HepG2 (cell line): ENCODE data around the gene SGK1. TPM values are rescaled to one million over a fixed set of nuclear protein-coding genes. Genes with fewer than 3 reads are reported as not detected.
A peak's percentile ranks its signal among the peaks of the same experiment; 100 is the strongest.

Experiments
- ARNTL ChIP-seq: sonication (generic); formaldehyde crosslinking; IDR thresholded peaks from 2 replicates; pipeline ENCODE4 v1.4.0; 2020; ENCODE audit warnings: mild to moderate bottlenecking, missing genetic modification reagents
- CREM ChIP-seq, 2 experiments: sonication (generic) in 1 of 2; formaldehyde crosslinking in 1 of 2; IDR thresholded peaks; 2 replicates each; pipeline versions ENCODE4 v1.4.0 to v1.6.1; 2016 to 2020; ENCODE audit warnings: antibody characterized with exemption in 1 of 2, mild to moderate bottlenecking in 1 of 2, missing genetic modification reagents in 1 of 2
- HMG20A ChIP-seq: IDR thresholded peaks from 2 replicates; pipeline ENCODE4 v1.6.1; 2016; ENCODE audit warnings: borderline replicate concordance
- HOXA9 ChIP-seq: sonication (generic); formaldehyde crosslinking; IDR thresholded peaks from 2 replicates; pipeline ENCODE4 v1.8.1; 2022; ENCODE audit warnings: missing genetic modification reagents, mild to moderate bottlenecking, moderate library complexity, borderline replicate concordance
- KAT7 ChIP-seq: IDR thresholded peaks from 2 replicates; pipeline ENCODE4 v1.6.1; 2018; ENCODE audit warnings: borderline replicate concordance, missing compliant biosample characterization
- KLF11 ChIP-seq: IDR thresholded peaks from 2 replicates; pipeline ENCODE4 v1.6.1; 2016; ENCODE audit warnings: missing compliant biosample characterization
- KLF16 ChIP-seq, 2 experiments: sonication (generic) in 1 of 2; formaldehyde crosslinking in 1 of 2; IDR thresholded peaks; 2 replicates each; pipeline versions ENCODE4 v1.6.1 to v1.8.0; 2016 to 2023; ENCODE audit warnings: missing genetic modification reagents in 2 of 2, missing compliant biosample characterization in 1 of 2
- MLXIP ChIP-seq: sonication (generic); formaldehyde crosslinking; IDR thresholded peaks from 2 replicates; pipeline ENCODE4 v1.9.0; 2021; ENCODE audit warnings: missing genetic modification reagents, borderline replicate concordance
- SIX4 ChIP-seq: sonication (generic); formaldehyde crosslinking; IDR thresholded peaks from 2 replicates; pipeline ENCODE4 v1.4.0; 2020; ENCODE audit warnings: missing genetic modification reagents
- ZFX ChIP-seq: sonication (generic); formaldehyde crosslinking; IDR thresholded peaks from 2 replicates; pipeline ENCODE4 v1.4.0; 2020; ENCODE audit warnings: mild to moderate bottlenecking, low read depth, missing genetic modification reagents, moderate library complexity
- ZNF274 ChIP-seq: sonication (generic); formaldehyde crosslinking; IDR thresholded peaks from 2 replicates; pipeline ENCODE4 v1.5.1; 2020; ENCODE audit warnings: mild to moderate bottlenecking, missing genetic modification reagents
- ZNF292 ChIP-seq: sonication (generic); formaldehyde crosslinking; IDR thresholded peaks from 2 replicates; pipeline ENCODE4 v1.8.1; 2022; ENCODE audit warnings: mild to moderate bottlenecking, low read depth, missing genetic modification reagents, borderline replicate concordance
- ZNF354B ChIP-seq: sonication (generic); formaldehyde crosslinking; IDR thresholded peaks from 2 replicates; pipeline ENCODE4 v1.8.0; 2022; ENCODE audit warnings: mild to moderate bottlenecking, missing genetic modification reagents
- ZNF430 ChIP-seq: sonication (generic); formaldehyde crosslinking; IDR thresholded peaks from 2 replicates; pipeline ENCODE4 v1.9.0; 2021; ENCODE audit warnings: mild to moderate bottlenecking, missing genetic modification reagents
- ZNF746 ChIP-seq: sonication (generic); formaldehyde crosslinking; IDR thresholded peaks from 2 replicates; pipeline ENCODE4 v1.8.0; 2022; ENCODE audit warnings: mild to moderate bottlenecking, missing genetic modification reagents
- ZNF775 ChIP-seq: sonication (generic); formaldehyde crosslinking; IDR thresholded peaks from 2 replicates; pipeline ENCODE4 v1.4.0; 2020; ENCODE audit warnings: missing genetic modification reagents, mild to moderate bottlenecking, moderate library complexity, borderline replicate concordance
- ZNF792 ChIP-seq: IDR thresholded peaks from 2 replicates; pipeline ENCODE4 v1.6.1; 2016
- polyA plus RNA-seq, 8 experiments: library from polyadenylated mRNA; depleted of rRNA in 3 of 8; stranded (reverse) in 7 of 8; unstranded in 1 of 8; fragments of >200 nt; fragmentation: Illumina TruSeq in 4 of 8; extraction: Trizol in 4 of 8; gene quantifications; 2 replicates each; pipeline versions ENCODE4 v1.2.1 to v1.2.3, GENCODE V29; 2011 to 2016; ENCODE audit warnings: low read depth in 4 of 8, missing spikeins in 1 of 8, mixed read lengths in 1 of 8; ENCODE audit not compliant: insufficient read depth in 1 of 8
- total RNA-seq, 5 experiments: library from RNA; depleted of rRNA; stranded (reverse); fragments of >200 nt; fragmentation: Illumina TruSeq; extraction: Trizol; gene quantifications; 2 replicates each; pipeline ENCODE4 v1.2.3, GENCODE V29; 2016; ENCODE audit warnings: low read depth in 1 of 5
- TF ChIP-seq, protein P1 (sequence below): sonication (generic); formaldehyde crosslinking; IDR thresholded peaks from 2 replicates; pipeline ENCODE4 v1.4.0; 2020; ENCODE audit warnings: missing genetic modification reagents
- TF ChIP-seq, protein P2 (sequence below): sonication (generic); formaldehyde crosslinking; IDR thresholded peaks from 2 replicates; pipeline ENCODE4 v1.5.1; 2020; ENCODE audit warnings: mild to moderate bottlenecking, moderate library complexity, missing genetic modification reagents
- TF ChIP-seq, protein P3 (sequence below): sonication (generic); formaldehyde crosslinking; IDR thresholded peaks from 2 replicates; pipeline ENCODE4 v1.8.0; 2023; ENCODE audit warnings: mild to moderate bottlenecking, missing genetic modification reagents
- TF ChIP-seq, protein P4 (sequence below): sonication (generic); formaldehyde crosslinking; IDR thresholded peaks from 2 replicates; pipeline ENCODE4 v1.4.0; 2020; ENCODE audit warnings: low read depth, mild to moderate bottlenecking, missing genetic modification reagents

Gene SGK1
- total and polyA plus RNA-seq, 2 of the 13 experiments (the other 11 are each of a cell fraction or from before 2014, with no cell fraction given), result 56.1 to 56.2 TPM

DNA sequence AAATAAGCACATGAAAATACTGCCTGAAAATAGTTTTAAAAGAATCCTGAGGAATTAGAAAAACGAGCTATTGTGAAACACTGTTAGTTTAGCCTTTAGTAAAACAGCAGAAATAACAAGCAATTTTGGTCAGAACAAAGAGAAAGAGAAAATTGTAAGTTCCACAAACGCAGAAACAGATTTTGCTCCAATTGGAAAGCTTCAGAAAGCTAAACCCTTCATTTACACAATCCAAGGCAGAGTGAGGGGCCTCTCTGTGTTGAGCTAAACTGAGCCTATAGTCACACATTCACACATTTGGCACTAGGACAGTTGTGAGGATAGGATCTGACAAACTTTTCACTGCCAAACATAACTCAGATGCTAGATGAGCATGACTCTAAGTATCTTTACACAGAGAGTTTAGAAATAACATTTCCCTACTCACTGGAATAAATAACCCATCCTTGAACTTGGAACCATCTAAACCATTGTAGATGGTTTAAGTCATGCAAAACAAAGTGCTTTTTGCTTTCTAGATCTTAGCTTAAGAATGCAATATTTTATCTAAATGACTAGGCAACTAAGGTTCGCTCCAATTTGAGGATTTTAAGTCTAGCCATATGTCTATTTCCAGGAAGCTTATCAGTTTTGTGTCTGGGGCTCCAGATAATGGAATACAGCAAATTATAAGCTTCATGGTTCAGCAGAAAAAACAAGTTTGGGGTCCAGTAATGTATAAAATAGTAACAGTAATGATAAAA is 122.6 kb downstream of the SGK1 start (continued):
- no peak for TF ChIP-seq MLXIP
- TF ChIP-seq ZFX (CRISPR knock-in tag), result no peak
- TF ChIP-seq ZNF746 (CRISPR knock-in tag), result no peak
- TF ChIP-seq ZNF792, result no peak
- TF ChIP-seq HOXA9 (CRISPR knock-in tag), result no peak
- TF ChIP-seq, protein P1, sequence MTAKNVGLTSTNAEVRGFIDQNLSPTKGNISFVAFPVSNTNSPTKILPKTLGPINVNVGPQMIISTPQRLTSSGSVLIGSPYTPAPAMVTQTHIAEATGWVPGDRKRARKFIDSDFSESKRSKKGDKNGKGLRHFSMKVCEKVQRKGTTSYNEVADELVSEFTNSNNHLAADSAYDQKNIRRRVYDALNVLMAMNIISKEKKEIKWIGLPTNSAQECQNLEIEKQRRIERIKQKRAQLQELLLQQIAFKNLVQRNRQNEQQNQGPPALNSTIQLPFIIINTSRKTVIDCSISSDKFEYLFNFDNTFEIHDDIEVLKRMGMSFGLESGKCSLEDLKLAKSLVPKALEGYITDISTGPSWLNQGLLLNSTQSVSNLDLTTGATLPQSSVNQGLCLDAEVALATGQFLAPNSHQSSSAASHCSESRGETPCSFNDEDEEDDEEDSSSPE (CRISPR knock-in tag), result no peak
- TF ChIP-seq, protein P2, sequence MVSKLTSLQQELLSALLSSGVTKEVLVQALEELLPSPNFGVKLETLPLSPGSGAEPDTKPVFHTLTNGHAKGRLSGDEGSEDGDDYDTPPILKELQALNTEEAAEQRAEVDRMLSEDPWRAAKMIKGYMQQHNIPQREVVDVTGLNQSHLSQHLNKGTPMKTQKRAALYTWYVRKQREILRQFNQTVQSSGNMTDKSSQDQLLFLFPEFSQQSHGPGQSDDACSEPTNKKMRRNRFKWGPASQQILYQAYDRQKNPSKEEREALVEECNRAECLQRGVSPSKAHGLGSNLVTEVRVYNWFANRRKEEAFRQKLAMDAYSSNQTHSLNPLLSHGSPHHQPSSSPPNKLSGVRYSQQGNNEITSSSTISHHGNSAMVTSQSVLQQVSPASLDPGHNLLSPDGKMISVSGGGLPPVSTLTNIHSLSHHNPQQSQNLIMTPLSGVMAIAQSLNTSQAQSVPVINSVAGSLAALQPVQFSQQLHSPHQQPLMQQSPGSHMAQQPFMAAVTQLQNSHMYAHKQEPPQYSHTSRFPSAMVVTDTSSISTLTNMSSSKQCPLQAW (CRISPR knock-in tag), result no peak
- TF ChIP-seq ZNF354B, result no peak
- 0 out of 4 replicates have a peak, but pooled peaks of 1 of the 2 experiments have one; percentile 28 for TF ChIP-seq KLF16 (CRISPR knock-in tag; IDR thresholded peaks at IDR 0.05)
- TF ChIP-seq ZNF430 (CRISPR knock-in tag), result 0 out of 2 replicates have a peak, but pooled peaks have one; percentile 27
- TF ChIP-seq, protein P3, sequence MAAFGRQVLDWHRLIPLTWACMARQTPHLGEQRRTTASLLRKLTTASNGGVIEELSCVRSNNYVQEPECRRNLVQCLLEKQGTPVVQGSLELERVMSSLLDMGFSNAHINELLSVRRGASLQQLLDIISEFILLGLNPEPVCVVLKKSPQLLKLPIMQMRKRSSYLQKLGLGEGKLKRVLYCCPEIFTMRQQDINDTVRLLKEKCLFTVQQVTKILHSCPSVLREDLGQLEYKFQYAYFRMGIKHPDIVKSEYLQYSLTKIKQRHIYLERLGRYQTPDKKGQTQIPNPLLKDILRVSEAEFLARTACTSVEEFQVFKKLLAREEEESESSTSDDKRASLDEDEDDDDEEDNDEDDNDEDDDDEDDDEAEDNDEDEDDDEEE, result no peak
- no peak for TF ChIP-seq KAT7 (CRISPR knock-in tag)
- peak; percentile 63 for TF ChIP-seq HMG20A
- 0 out of 2 replicates have a peak, but pooled peaks have one; percentile 40 for TF ChIP-seq ZNF775 (CRISPR knock-in tag)
- TF ChIP-seq ARNTL (CRISPR knock-in tag), result no peak
- TF ChIP-seq, protein P4, sequence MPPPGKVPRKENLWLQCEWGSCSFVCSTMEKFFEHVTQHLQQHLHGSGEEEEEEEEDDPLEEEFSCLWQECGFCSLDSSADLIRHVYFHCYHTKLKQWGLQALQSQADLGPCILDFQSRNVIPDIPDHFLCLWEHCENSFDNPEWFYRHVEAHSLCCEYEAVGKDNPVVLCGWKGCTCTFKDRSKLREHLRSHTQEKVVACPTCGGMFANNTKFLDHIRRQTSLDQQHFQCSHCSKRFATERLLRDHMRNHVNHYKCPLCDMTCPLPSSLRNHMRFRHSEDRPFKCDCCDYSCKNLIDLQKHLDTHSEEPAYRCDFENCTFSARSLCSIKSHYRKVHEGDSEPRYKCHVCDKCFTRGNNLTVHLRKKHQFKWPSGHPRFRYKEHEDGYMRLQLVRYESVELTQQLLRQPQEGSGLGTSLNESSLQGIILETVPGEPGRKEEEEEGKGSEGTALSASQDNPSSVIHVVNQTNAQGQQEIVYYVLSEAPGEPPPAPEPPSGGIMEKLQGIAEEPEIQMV, result no peak
- no peak for TF ChIP-seq KLF11 (CRISPR knock-in tag)
- TF ChIP-seq CREM (IDR thresholded peaks at IDR 0.05), result peak; percentile 34; the same call in 1 of the 2 replicates
- TF ChIP-seq CREM (CRISPR knock-in tag; IDR thresholded peaks at IDR 0.05), result no peak
- TF ChIP-seq ZNF274 (CRISPR knock-in tag), result no peak
- peak; percentile 46; the same call in 1 of the 2 replicates for TF ChIP-seq SIX4 (CRISPR knock-in tag)
- no peak for TF ChIP-seq ZNF292
